Testis (tissue), 2 donors: ENCODE results near the gene RAB6B.
"Not testable (repeated sequence)": the region's sequence is repeated elsewhere in the genome, so short reads cannot be mapped to it uniquely, and the experiment has no call there.

ENCODE experiments used
- CTCF ChIP-seq, 3 experiments: fragments of 450-650 bp in 2 of 3; fragments of 200-600 bp in 1 of 3; sonication (generic) in 1 of 3; IDR thresholded peaks; one replicate each; pipeline ENCODE4 v1.5.1; 2016 to 2019; ENCODE audit warnings: antibody characterized with exemption in 3 of 3, mild to moderate bottlenecking in 2 of 3, moderate library complexity in 1 of 3
- POLR2A ChIP-seq: fragments of 450-650 bp; IDR thresholded peaks from one replicate; pipeline ENCODE4 v1.6.1; 2017; ENCODE audit warnings: antibody characterized with exemption, mild to moderate bottlenecking, moderate library complexity

GRCh38 chr3:133780756-133781155, 114.9 kb downstream of the RAB6B start:
- TF ChIP-seq CTCF (IDR thresholded peaks at IDR 0.05); POLR2A: not testable (repeated sequence)
